Glomerular endothelial cell (primary cell): ENCODE measurements around the gene SAMD9. TPM values are rescaled to one million over a fixed set of nuclear protein-coding genes. Genes with fewer than 3 reads are reported as not detected.
"Not testable (repeated sequence)": the region's sequence is repeated elsewhere in the genome, so short reads cannot be mapped to it uniquely, and the experiment has no call there.

ENCODE experiments used
- DNase-seq: peaks from one replicate; pipeline ENCODE4 v3.0.0-alpha.2; 2011; ENCODE audit warnings: low read depth, low spot score; ENCODE audit errors: extremely low read depth
- total RNA-seq: library from RNA; depleted of rRNA; stranded (reverse); fragments of >200 nt; gene quantifications from 2 replicates; pipeline ENCODE4 v1.2.3, GENCODE V29; 2015

The SAMD9 gene
- total RNA-seq, 1 donor from 2014 or later: 16.5 TPM

GRCh38 chr7:93120592-93121549 lies 3.1 kb upstream of the SAMD9 start:
- no peak for DNase-seq

DNA sequence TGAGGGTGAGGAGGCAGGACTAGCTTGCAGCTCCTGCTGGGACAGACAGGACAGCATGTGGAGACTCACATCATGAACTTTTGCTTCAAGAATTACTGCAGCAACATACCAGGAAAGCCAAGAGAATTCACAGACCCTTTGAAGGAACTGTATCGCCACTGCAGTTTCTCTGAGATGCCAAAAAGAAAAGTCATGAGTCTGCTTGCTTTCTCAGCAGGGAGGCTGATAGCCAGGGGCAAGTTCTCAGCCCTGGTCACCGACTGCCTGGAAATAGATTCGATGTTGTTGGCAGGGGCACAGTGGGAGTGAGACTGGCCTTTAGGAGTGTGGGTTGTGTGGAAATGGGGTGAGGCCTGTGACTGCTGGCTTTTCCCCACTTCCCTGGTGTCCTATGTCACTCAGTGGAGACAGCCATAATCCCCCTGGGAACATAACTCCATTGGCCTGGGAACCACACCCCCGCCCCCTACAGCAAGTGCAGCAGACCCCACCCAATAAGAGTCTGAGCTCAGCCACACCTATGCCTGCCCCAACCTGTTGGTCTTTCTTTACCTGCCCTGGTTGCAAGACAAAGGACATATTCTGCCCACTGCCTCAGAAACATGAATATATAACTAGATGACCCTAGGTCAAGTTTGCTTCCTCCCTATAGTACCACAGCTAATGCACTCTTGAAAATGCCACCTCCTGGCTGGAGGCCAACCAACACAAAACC lies 1.6 kb upstream of the SAMD9 start:
- no peak for DNase-seq

- DNase-seq: no peak
Measured at GRCh38 chr7:93117327-93117726, 452 bp downstream of the SAMD9 start.

- DNase-seq: no peak
Measured at GRCh38 chr7:93115796-93116195, 2.0 kb downstream of the SAMD9 start.

GRCh38 chr7:93108003-93108402 lies 9.8 kb downstream of the SAMD9 start:
- DNase-seq: no peak

- DNase-seq: no peak
Measured at GRCh38 chr7:93097388-93097787, 20.4 kb downstream of the SAMD9 start.

DNA sequence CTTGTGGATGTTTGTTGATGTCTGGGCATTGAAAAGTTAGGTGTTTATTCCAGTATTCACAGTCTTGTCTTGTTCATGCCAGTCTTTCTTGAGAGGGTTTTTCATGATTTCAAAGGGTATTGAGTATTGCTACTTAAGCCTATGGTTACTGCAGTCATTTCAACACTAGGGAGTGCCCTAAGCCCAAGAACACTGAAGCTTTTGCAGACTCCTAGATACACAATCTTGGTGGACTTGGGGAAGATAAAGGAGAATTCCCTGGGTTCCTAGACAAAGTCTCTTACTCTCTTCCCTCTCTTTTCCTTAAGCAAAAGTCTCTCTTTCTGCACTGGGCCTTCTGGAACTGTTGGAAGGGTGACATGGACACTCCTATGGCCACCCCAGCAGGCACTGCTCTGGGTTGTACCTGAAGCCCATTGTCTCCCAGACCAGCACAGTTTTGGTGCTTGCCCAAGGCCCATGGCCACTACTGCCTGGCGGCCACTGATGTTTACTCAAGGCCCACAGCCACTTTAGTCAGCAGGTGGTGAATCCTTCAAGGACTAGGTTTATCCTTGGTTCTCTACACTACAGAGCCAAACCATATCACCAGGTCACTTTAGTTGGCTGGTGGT lies 24.9 kb downstream of the SAMD9 start:
- DNase-seq: peak; percentile 22

GRCh38 chr7:93073357-93073756 lies 44.4 kb downstream of the SAMD9 start:
- not testable (repeated sequence) for DNase-seq

DNA sequence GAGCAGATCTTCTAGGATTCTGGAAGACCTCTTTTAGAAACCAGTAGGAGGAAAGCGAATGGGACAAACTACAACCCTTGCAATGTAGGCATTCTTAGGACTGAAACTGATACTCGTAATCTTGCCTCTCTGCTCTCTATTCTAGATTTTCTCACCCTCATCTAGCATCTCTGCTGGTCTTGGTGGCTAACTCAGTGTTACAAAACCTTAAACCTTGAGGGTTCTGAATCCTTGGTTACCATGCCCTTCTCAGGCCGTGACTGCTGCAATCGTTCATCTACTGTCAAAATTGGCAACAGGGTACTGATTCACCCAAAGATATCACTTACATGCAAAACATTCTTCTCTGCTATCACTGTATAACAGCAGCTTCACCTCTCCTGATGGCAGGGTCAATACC lies 55.2 kb downstream of the SAMD9 start:
- DNase-seq: no peak

GRCh38 chr7:93060865-93061264 lies 56.9 kb downstream of the SAMD9 start:
- DNase-seq: no peak

- no peak for DNase-seq
Measured at GRCh38 chr7:93060025-93060424, 57.8 kb downstream of the SAMD9 start.

- not testable (repeated sequence) for DNase-seq
Measured at GRCh38 chr7:93056621-93057020, 61.2 kb downstream of the SAMD9 start.

GRCh38 chr7:93055543-93056107 lies 62.2 kb downstream of the SAMD9 start:
- DNase-seq: no peak

- no peak for DNase-seq
Measured at GRCh38 chr7:93054975-93055374, 62.8 kb downstream of the SAMD9 start.

GRCh38 chr7:93053949-93054943 lies 63.5 kb downstream of the SAMD9 start:
- no peak for DNase-seq

DNA sequence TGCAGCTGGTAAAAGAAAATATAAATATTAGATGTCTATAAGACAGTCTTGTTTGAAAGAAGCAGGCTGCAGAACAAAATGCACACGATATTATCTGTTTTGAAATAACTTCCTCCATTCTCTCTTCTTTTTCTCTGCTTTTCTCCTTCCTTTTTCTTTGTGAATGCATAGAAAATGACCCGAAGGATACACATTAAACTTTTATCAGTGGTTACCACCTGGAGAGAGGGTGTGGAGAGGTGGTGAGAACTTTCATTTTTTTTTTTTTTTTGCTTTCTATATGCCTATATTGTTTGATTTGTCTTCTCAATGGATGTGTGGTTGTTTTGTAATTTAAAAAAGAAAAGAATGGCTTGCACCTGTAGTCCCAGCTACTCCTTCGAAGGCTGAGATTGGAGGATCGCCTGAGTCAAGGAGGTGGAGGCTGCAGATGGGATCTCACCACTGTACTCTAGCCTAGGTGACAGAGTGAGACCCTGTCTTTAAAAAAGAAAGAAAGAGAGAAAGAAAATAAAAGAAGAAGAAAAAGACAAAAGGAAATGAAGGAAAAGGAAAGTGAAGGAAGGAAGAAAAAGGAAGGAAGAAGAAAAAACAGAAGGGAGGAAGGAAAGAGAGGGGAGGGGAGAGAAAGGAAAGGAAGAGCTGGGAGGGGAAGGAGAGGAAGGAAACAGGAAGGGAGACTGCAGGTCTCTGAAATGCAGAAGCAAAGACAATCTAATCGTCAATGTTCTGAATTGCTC lies 64.4 kb downstream of the SAMD9 start:
- no peak for DNase-seq

GRCh38 chr7:93051660-93052059 lies 66.1 kb downstream of the SAMD9 start:
- no peak for DNase-seq
